PFSK-1 (cell line): Measurements from ENCODE around the gene SIX2.

Source experiments
- FOXP2 ChIP-seq: optimal IDR thresholded peaks from 2 replicates; pipeline ENCODE3; 2011; ENCODE audit warnings: borderline replicate concordance, control low read depth, inconsistent platforms; ENCODE audit not compliant: insufficient read depth; ENCODE audit errors: extremely low read length, extremely low read depth
- POLR2AphosphoS5 ChIP-seq: IDR thresholded peaks from 2 replicates; pipeline ENCODE4 v1.6.1; 2012; ENCODE audit warnings: low read depth, mild to moderate bottlenecking, control low read depth, low read length, moderate library complexity
- REST ChIP-seq, 2 experiments: IDR thresholded peaks; 2 replicates each; pipeline versions ENCODE4 v1.6.1 to v1.8.0; 2011 to 2012; ENCODE audit warnings: low read depth in 2 of 2, low read length in 2 of 2, control low read depth in 1 of 2, inconsistent platforms in 1 of 2, mild to moderate bottlenecking in 1 of 2, moderate library complexity in 1 of 2; ENCODE audit not compliant: insufficient read depth in 1 of 2
- TAF1 ChIP-seq: IDR thresholded peaks from 2 replicates; pipeline ENCODE4 v1.6.1; 2012; ENCODE audit warnings: low read length, control low read depth, borderline replicate concordance; ENCODE audit not compliant: insufficient read depth

GRCh38 chr2:44956843-44957242 lies 52.4 kb downstream of the SIX2 start:
- TF ChIP-seq POLR2AphosphoS5, result no peak
- no peak for TF ChIP-seq TAF1
- TF ChIP-seq FOXP2, result no peak
- no peak for TF ChIP-seq REST (IDR thresholded peaks at IDR 0.05; ENCODE audit: insufficient read depth in 1 of 2, low read depth in 2 of 2, low read length in 2 of 2)
